Mesenchymal stem cell (in vitro differentiated cells and primary cell): ENCODE data around the gene RBM12.
A peak's percentile ranks its signal among the peaks of the same experiment; 100 is the strongest.

Experiments used
- DNase-seq: peaks from one replicate; pipeline ENCODE4 v3.0.0-alpha.2; 2013
- H2AFZ ChIP-seq: one replicate; pipeline ENCODE4 v1.6.1; 2013; ENCODE audit warnings: low read depth, mild to moderate bottlenecking, control low read depth, inconsistent platforms, low read length, moderate library complexity
- H2AK5ac ChIP-seq: 2 replicates; pipeline ENCODE4 v1.6.1; 2013; ENCODE audit warnings: low read length, moderate library complexity, mild to moderate bottlenecking, inconsistent platforms; ENCODE audit not compliant: severe bottlenecking
- H2BK120ac ChIP-seq: one replicate; pipeline ENCODE4 v1.6.1; 2013; ENCODE audit warnings: low read depth, mild to moderate bottlenecking, inconsistent platforms, low read length, moderate library complexity
- H2BK12ac ChIP-seq, 2 experiments: one replicate each; pipeline ENCODE4 v1.6.1; 2013; ENCODE audit warnings: inconsistent platforms in 2 of 2, low read length in 2 of 2, mild to moderate bottlenecking in 2 of 2, moderate library complexity in 2 of 2, control low read depth in 1 of 2
- H2BK15ac ChIP-seq: one replicate; pipeline ENCODE4 v1.6.1; 2013; ENCODE audit warnings: mild to moderate bottlenecking, low read depth, inconsistent platforms; ENCODE audit not compliant: poor library complexity, severe bottlenecking
- H2BK5ac ChIP-seq: 2 replicates; pipeline ENCODE4 v1.6.1; 2013; ENCODE audit warnings: low read depth, mild to moderate bottlenecking, low read length, control low read depth, inconsistent platforms; ENCODE audit not compliant: poor library complexity, severe bottlenecking
- H3K14ac ChIP-seq, 2 experiments: one replicate each; pipeline ENCODE4 v1.6.1; 2013; ENCODE audit warnings: inconsistent platforms in 2 of 2, low read length in 2 of 2, control low read depth in 1 of 2, mild to moderate bottlenecking in 1 of 2, moderate library complexity in 1 of 2
- H3K18ac ChIP-seq, 2 experiments: one replicate each; pipeline ENCODE4 v1.6.1; 2013; ENCODE audit warnings: inconsistent platforms in 2 of 2, low read length in 2 of 2, control low read depth in 1 of 2, low read depth in 1 of 2, mild to moderate bottlenecking in 1 of 2
- H3K23ac ChIP-seq, 2 experiments: one replicate each; pipeline ENCODE4 v1.6.1; 2013; ENCODE audit warnings: inconsistent platforms in 2 of 2, low read length in 2 of 2, mild to moderate bottlenecking in 2 of 2, moderate library complexity in 2 of 2, control low read depth in 1 of 2
- H3K27ac ChIP-seq: 2 replicates; pipeline ENCODE4 v1.5.1; 2013; ENCODE audit warnings: mild to moderate bottlenecking, moderate library complexity, low read length, control low read depth, inconsistent platforms; ENCODE audit not compliant: poor library complexity, severe bottlenecking
- H3K27me3 ChIP-seq, 2 experiments: 2 replicates each; pipeline versions ENCODE4 v1.6.1 to v1.7.0; 2013; ENCODE audit warnings: low read length in 2 of 2, mild to moderate bottlenecking in 2 of 2, moderate library complexity in 2 of 2, control low read depth in 1 of 2, inconsistent platforms in 1 of 2; ENCODE audit not compliant: control insufficient read depth in 1 of 2, insufficient read depth in 1 of 2
- H3K36me3 ChIP-seq, 2 experiments: 2 replicates each; pipeline versions ENCODE4 v1.6.1 to v1.7.0; 2013; ENCODE audit warnings: low read length in 2 of 2, control low read depth in 1 of 2, inconsistent platforms in 1 of 2, low read depth in 1 of 2, mild to moderate bottlenecking in 1 of 2; ENCODE audit not compliant: insufficient read depth in 2 of 2, control insufficient read depth in 1 of 2
- H3K4ac ChIP-seq, 2 experiments: one replicate each; pipeline ENCODE4 v1.6.1; 2013; ENCODE audit warnings: inconsistent platforms in 2 of 2, low read length in 2 of 2, mild to moderate bottlenecking in 2 of 2, moderate library complexity in 2 of 2, control low read depth in 1 of 2, low read depth in 1 of 2
- H3K4me1 ChIP-seq: 2 replicates; pipeline ENCODE4 v1.6.1; 2013; ENCODE audit warnings: low read depth, low read length, control low read depth; ENCODE audit not compliant: control insufficient read depth, insufficient read depth
- H3K4me2 ChIP-seq: 2 replicates; pipeline ENCODE4 v1.6.1; 2013; ENCODE audit warnings: low read length, mild to moderate bottlenecking, inconsistent platforms; ENCODE audit not compliant: poor library complexity, severe bottlenecking
- H3K4me3 ChIP-seq, 2 experiments: 2 replicates each; pipeline versions ENCODE4 v1.5.1 to v1.7.0; 2013; ENCODE audit warnings: low read length in 2 of 2, mild to moderate bottlenecking in 2 of 2, control low read depth in 1 of 2, low read depth in 1 of 2; ENCODE audit not compliant: insufficient read depth in 1 of 2
- H3K79me1 ChIP-seq: replicated peaks from 2 replicates; pipeline ENCODE4 v1.6.1; 2013; ENCODE audit warnings: mild to moderate bottlenecking, control low read depth, low read length, inconsistent platforms; ENCODE audit not compliant: poor library complexity, severe bottlenecking
- H3K9ac ChIP-seq: 2 replicates; pipeline ENCODE4 v1.7.0; 2013; ENCODE audit warnings: mild to moderate bottlenecking, low read length, moderate library complexity
- H3K9me3 ChIP-seq: 2 replicates; pipeline ENCODE4 v1.7.0; 2013; ENCODE audit warnings: mild to moderate bottlenecking, low read length; ENCODE audit not compliant: control insufficient read depth
- H4K8ac ChIP-seq: one replicate; pipeline ENCODE4 v1.6.1; 2013; ENCODE audit warnings: inconsistent platforms, mild to moderate bottlenecking, low read length, moderate library complexity
- H4K91ac ChIP-seq: one replicate; pipeline ENCODE4 v1.6.1; 2013; ENCODE audit warnings: mild to moderate bottlenecking, low read length, inconsistent platforms
- WGBS: methylation state at CpG from one replicate; pipeline ENCODE4 v1.1.7; 2013; ENCODE audit warnings: mixed read lengths; 5-methylcytosine and 5-hydroxymethylcytosine counted together

RBM12 gene

DNA sequence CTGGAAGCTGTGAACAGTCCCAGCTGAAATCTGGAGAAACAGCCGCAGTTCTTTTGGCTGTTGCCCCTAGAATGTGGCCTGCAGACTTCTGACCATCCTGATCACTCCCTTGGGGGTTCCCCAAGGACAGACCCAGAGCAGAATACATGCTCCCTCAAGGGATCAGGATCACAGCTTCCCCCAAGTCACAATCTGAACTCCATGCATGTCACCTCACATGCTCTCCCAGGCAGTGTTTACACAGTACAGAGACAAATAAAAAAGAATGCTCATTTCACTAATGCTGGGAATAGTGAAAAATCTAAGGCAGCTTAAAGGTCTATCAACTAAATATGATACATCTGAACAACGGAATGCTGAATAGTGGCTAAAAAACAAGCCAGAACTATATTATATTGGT lies 28.6 kb downstream of the RBM12 start:
- Histone ChIP-seq H2BK120ac (no peak overlapping the region), H4K8ac (no peak overlapping the region), H2AFZ (no peak overlapping the region), H3K27ac (no peak overlapping the region), H2AK5ac (no peak overlapping the region), H3K27me3 (no peaks in the 10 kb centered on the region), H2BK15ac (no peak overlapping the region), H3K23ac (no peak overlapping the region), H3K4me3 (no peak overlapping the region), H3K9me3 (no peaks in the 10 kb centered on the region), H2BK5ac (no peak overlapping the region), H3K4me1 (peaks cover 10% of the 10 kb centered on the region), H3K9ac (no peak overlapping the region), H4K91ac (no peak overlapping the region), H3K18ac (no peak overlapping the region), H3K14ac (no peak overlapping the region), H3K4me2 (no peak overlapping the region), H3K36me3 (peaks cover 19 to 23% of the 10 kb centered on the region in 2 experiments), H3K4ac (no peak overlapping the region), H3K79me1 (peaks cover 34% of the 10 kb centered on the region), H2BK12ac (no peak overlapping the region)
- WGBS = 89% methylated on average over 1 of the region's 2 CpGs
- DNase-seq = no peak

DNA sequence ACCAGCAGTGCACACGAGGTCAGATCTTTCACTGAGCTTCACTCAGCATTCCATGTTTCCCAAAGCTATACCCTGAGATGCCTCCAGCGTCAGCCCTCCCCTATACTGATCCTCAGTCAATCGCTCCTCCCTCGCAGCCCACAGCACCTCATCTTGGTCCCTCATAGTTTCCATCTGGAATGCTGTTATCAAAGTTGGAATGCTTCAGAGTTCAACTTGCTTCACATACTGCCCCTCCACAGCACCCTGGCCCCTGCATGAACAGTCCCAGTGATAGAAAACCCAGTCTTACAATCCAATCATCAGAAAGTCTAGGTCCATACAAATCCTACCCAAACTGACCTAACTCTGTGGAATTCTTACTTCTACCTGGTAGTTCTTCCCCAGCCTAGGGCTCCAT lies 29.0 kb downstream of the RBM12 start:
- no peak overlapping the region for H3K27ac ChIP-seq
- H2AK5ac ChIP-seq = no peak overlapping the region
- no peak overlapping the region for H2BK5ac ChIP-seq
- no peak overlapping the region for H3K23ac ChIP-seq
- no peak overlapping the region for H3K4me3 ChIP-seq
- 97% methylated on average over 4 of the region's 4 CpGs for WGBS
- H2BK12ac ChIP-seq = no peak overlapping the region
- H3K27me3 ChIP-seq = no peaks in the 10 kb centered on the region
- H3K9me3 ChIP-seq = no peaks in the 10 kb centered on the region
- no peak overlapping the region for H3K4ac ChIP-seq
- no peak overlapping the region for H3K14ac ChIP-seq
- no peak overlapping the region for H2AFZ ChIP-seq
- peaks cover 34% of the 10 kb centered on the region for H3K79me1 ChIP-seq
- H2BK15ac ChIP-seq = no peak overlapping the region
- H3K36me3 ChIP-seq = peaks cover 23 to 28% of the 10 kb centered on the region in 2 experiments
- H3K18ac ChIP-seq = no peak overlapping the region
- H3K9ac ChIP-seq = no peak overlapping the region
- no peak overlapping the region for H3K4me2 ChIP-seq
- H2BK120ac ChIP-seq = no peak overlapping the region
- H4K8ac ChIP-seq = no peak overlapping the region
- H3K4me1 ChIP-seq = peaks cover 10% of the 10 kb centered on the region
- H4K91ac ChIP-seq = no peak overlapping the region
- no peak for DNase-seq

DNA sequence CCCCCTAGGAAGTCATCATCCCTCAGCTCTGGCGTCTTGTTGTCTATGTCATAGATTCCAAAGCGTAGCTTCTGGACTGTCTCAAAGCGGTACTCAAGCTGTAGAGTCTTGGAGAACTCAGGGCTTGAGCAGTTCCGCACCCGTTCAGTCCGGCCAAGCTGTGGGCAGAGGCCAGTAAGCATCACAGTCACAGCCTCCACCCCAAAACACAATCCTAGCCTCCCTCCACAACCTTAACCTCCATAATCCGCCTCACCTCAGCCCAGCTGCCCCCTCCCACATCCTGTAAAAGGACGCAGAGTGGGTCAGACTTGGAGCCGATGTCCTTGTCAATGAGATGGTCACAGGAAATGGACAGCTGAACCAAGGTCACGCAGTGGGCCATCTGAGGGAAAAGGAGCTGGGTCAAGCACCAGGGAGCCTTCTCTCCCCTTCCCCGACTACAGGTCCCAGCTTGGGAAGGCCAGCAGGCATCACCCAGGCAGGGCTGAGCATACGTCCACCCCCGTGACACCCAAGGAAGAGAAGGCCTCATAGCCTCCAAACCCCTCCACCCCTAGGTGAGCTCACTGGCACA lies 32.1 kb downstream of the RBM12 start:
- H3K14ac ChIP-seq = no peak overlapping the region
- H3K18ac ChIP-seq = no peak overlapping the region
- H3K27me3 ChIP-seq = no peaks in the 10 kb centered on the region
- no peak overlapping the region for H2BK15ac ChIP-seq
- H2BK12ac ChIP-seq = no peak overlapping the region
- H3K9ac ChIP-seq = no peak overlapping the region
- 97% methylated on average over 13 of the region's 13 CpGs for WGBS
- no peak overlapping the region for H2BK5ac ChIP-seq
- no peak overlapping the region for H3K27ac ChIP-seq
- H2AFZ ChIP-seq = no peak overlapping the region
- H3K79me1 ChIP-seq = peaks cover 36% of the 10 kb centered on the region
- H3K23ac ChIP-seq = peak overlapping the region in 1 of 2 experiments; percentile 23
- no peak overlapping the region for H4K8ac ChIP-seq
- H3K4me1 ChIP-seq = peaks cover 10% of the 10 kb centered on the region
- H3K36me3 ChIP-seq = peaks cover 34 to 55% of the 10 kb centered on the region in 2 experiments
- H2BK120ac ChIP-seq = no peak overlapping the region
- no peak overlapping the region for H3K4me3 ChIP-seq
- H3K4me2 ChIP-seq = no peak overlapping the region
- H3K9me3 ChIP-seq = no peaks in the 10 kb centered on the region
- H3K4ac ChIP-seq = no peak overlapping the region
- no peak for DNase-seq
- no peak overlapping the region for H4K91ac ChIP-seq
- H2AK5ac ChIP-seq = no peak overlapping the region

DNA sequence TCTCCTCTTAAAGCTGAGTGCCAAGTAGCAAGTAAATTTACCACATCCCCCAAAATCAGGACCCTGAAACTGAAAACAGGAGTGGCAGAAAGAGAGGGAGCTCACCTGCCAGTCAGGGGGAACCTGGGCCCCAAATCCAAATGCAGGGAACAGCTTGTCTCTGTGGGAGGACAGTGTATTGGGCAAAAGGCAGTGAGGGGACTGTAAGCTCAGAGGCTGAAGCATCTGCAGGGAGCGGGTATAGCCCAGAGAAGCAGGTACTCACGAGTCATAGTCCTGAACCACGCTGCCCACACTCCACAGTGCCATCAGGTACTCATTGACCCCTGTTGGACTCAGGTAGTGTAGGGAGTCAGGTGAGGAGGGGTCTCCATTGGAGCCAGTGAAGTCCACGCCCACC lies 34.1 kb downstream of the RBM12 start:
- Histone ChIP-seq H2AFZ (no peak overlapping the region), H3K14ac (no peak overlapping the region), H4K8ac (no peak overlapping the region), H3K27ac (no peak overlapping the region), H4K91ac (no peak overlapping the region), H2BK12ac (no peak overlapping the region), H3K18ac (no peak overlapping the region), H3K23ac (no peak overlapping the region), H2BK120ac (no peak overlapping the region), H3K4me1 (peaks cover 7% of the 10 kb centered on the region), H3K4ac (no peak overlapping the region), H3K9me3 (no peaks in the 10 kb centered on the region), H3K4me3 (no peak overlapping the region), H2AK5ac (no peak overlapping the region), H3K79me1 (peaks cover 36% of the 10 kb centered on the region), H2BK15ac (no peak overlapping the region), H3K27me3 (no peaks in the 10 kb centered on the region), H3K4me2 (no peak overlapping the region), H3K9ac (no peak overlapping the region), H3K36me3 (peaks cover 48 to 74% of the 10 kb centered on the region in 2 experiments), H2BK5ac (no peak overlapping the region)
- WGBS = 100% methylated on average over 3 of the region's 4 CpGs
- no peak for DNase-seq
